ENCODE measurements around the gene CEP104.

The CEP104 gene

DNA sequence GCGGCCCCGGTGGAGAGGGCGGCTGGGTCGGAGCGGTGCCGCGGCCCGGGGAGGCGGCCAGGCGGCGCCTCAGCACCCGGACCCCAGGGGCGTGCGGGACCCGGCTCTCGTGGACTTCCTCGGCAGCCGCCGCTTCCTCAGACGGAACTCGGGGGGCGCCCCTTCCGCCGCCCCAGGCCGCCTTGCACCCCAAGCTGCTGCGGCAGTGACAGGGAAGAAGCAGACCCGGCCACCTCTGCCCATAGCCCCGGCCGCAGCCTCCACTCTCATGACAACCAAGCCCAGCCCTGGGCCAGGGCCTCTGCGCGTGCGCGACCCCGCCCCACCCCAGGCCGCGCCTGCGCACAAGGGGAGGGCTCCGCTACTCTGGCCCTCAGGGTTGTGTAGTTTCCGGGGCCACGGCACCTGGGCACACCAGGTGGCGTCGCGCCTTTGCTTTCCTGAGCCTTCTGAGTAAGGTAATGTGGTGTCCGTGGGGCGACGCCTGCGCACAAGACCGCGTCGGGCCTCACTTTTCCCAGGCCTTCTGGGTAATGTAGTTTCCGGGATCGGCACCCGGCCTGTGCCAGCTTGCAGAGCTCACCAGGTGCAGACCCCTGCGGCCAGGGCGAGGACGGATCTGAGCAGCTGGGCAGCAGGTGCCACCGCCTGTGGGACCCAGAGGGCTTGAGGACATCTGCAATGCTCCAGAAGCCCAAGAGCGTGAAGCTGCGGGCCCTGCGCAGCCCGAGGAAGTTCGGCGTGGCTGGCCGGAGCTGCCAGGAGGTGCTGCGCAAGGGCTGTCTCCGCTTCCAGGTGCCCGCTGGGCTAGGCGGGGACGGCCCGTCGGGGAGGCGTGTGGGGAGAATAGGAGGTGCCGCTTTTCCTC lies at the start of gene CEP104, which contains the start of gene DFFB:
TSS of gene CEP104 (minus strand) at position 289 of the 868 bp plus-strand sequence. CDS start 4,804 bp downstream, outside the sequence.
TSS of gene DFFB (plus strand) at position 554 of the 868 bp plus-strand sequence. CDS start at position 682, 128 bp downstream.
- TF ChIP-seq, protein P1, sequence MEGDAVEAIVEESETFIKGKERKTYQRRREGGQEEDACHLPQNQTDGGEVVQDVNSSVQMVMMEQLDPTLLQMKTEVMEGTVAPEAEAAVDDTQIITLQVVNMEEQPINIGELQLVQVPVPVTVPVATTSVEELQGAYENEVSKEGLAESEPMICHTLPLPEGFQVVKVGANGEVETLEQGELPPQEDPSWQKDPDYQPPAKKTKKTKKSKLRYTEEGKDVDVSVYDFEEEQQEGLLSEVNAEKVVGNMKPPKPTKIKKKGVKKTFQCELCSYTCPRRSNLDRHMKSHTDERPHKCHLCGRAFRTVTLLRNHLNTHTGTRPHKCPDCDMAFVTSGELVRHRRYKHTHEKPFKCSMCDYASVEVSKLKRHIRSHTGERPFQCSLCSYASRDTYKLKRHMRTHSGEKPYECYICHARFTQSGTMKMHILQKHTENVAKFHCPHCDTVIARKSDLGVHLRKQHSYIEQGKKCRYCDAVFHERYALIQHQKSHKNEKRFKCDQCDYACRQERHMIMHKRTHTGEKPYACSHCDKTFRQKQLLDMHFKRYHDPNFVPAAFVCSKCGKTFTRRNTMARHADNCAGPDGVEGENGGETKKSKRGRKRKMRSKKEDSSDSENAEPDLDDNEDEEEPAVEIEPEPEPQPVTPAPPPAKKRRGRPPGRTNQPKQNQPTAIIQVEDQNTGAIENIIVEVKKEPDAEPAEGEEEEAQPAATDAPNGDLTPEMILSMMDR (IDR thresholded peaks at IDR 0.05; ENCODE audit: low read depth, low read length), result no peak
- peak; percentile 83 to 84 for DNase-seq (ENCODE audit: low read depth in 2 of 2)
- peak within 1 kb of the TSS; percentile 90 to 93 for H3K4me3 ChIP-seq (replicated peaks in 1 of 2; ENCODE audit: low read depth in 2 of 2, low read length in 2 of 2)

DNA sequence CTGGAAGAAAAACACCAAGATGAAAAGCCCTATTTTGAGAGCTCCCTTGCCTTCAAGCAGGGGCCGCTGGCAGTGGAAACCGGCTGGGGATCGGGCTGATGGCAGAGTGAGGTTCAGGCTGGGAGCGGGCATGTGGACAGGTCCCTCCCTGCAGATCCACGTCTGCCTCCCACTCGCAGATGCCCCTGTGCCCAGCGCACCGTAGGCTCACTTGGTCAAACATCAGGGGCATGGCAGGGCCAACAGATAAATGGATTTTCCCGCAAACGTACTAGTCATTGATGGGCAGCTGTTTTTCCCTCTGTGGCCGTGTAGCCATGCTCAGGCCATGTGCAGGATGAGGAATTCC lies 49.6 kb upstream of the CEP104 start:
- TF ChIP-seq, protein P1 (IDR thresholded peaks at IDR 0.05; ENCODE audit: low read depth, low read length), result no peak
- H3K4me3 ChIP-seq (replicated peaks in 1 of 2; ENCODE audit: low read depth in 2 of 2, low read length in 2 of 2), result no peak overlapping the region
- no peak for DNase-seq (ENCODE audit: low read depth in 2 of 2)

DNA sequence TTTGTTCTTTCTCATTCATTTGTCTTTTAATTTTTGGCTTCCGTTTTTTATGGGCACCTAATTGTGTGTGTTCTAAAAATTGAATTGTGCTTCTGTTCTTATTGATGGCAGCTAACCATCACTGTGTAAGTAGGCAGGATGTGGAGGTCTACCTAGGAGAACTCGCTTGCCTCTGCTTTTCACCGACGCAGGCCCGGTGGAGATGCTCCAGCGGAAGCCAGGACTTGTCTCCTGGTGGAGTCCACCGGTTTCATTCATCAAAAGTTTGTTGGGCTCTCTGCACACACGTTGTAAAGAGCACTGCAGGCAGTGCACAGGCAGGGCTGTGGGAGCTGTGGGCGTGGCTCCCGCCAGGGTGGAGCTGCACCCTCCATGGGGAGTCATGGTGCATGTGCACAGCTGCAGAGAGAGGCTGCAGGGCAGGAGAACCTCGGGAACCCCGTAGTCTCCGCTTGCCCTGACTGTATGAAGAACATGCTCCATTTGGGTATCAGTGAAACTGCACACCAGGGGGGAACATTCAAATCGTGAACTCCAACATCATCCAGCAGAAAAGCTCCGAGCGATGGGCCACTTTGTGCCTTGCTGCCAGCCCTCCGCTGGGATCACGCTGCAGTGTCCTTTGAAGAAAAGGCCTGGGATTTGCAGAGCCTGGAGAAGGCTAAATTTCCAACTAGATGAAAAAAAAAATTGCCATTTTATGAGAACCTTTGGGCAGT lies 49.1 kb upstream of the CEP104 start:
- no peak overlapping the region for H3K4me3 ChIP-seq (replicated peaks in 1 of 2; ENCODE audit: low read depth in 2 of 2, low read length in 2 of 2)
- DNase-seq (ENCODE audit: low read depth in 2 of 2), result no peak
- TF ChIP-seq, protein P1 (IDR thresholded peaks at IDR 0.05; ENCODE audit: low read depth, low read length), result no peak

DNA sequence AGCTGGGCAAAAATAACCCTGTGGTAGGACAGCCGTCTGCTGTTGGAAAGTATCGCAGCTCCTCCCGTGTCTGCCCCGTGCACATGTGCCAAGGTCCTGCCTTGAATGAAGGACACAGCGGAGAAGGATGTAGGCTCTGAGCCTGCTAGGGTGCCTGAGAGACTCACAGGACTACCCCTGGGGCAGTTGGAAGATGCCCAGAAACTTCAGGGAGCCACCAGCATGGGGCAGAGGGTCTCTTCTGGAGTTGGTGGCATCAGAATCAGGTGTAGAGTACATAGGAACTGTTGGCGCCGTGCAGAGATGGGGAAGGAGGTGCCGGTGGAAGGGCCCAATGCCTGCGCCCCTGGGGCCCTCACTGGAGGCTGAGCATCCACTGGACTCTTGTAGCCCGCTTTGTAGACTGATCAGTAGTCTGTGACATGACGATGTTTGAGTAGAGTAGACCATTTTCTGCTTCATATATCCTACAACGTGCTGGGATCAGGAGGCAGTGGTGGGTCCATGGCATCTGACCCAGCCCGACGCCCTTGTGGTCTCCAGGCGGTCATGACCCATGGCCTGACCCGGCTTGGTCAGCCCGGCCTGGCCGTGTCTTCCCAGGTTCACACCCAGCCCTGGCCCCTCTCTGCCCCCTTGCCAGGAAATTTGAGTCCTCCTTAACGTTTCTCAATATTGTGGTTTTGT lies 48.4 kb upstream of the CEP104 start:
- no peak overlapping the region for H3K4me3 ChIP-seq (replicated peaks in 1 of 2; ENCODE audit: low read depth in 2 of 2, low read length in 2 of 2)
- DNase-seq (ENCODE audit: low read depth in 2 of 2), result no peak
- TF ChIP-seq, protein P1 (IDR thresholded peaks at IDR 0.05; ENCODE audit: low read depth, low read length), result no peak

DNA sequence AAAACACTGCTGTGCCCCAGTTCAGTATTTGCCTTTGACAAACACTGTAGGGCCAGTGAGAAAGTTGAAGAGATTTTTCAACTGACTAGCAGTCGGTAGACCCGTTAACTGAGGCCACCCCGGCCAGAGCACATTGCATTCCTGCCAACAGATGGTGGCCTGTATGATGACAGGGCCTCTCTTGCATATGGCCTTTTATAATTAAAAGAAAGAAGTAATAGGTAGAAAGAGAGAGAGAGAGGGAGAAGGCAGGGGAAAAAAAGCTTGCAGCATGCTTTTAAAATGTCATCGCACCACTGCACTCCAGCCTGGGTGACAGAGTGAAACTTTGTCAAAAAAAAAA lies 47.8 kb upstream of the CEP104 start:
- TF ChIP-seq, protein P1 (IDR thresholded peaks at IDR 0.05; ENCODE audit: low read depth, low read length), result no peak
- no peak overlapping the region for H3K4me3 ChIP-seq (replicated peaks in 1 of 2; ENCODE audit: low read depth in 2 of 2, low read length in 2 of 2)
- no peak for DNase-seq (ENCODE audit: low read depth in 2 of 2)

DNA sequence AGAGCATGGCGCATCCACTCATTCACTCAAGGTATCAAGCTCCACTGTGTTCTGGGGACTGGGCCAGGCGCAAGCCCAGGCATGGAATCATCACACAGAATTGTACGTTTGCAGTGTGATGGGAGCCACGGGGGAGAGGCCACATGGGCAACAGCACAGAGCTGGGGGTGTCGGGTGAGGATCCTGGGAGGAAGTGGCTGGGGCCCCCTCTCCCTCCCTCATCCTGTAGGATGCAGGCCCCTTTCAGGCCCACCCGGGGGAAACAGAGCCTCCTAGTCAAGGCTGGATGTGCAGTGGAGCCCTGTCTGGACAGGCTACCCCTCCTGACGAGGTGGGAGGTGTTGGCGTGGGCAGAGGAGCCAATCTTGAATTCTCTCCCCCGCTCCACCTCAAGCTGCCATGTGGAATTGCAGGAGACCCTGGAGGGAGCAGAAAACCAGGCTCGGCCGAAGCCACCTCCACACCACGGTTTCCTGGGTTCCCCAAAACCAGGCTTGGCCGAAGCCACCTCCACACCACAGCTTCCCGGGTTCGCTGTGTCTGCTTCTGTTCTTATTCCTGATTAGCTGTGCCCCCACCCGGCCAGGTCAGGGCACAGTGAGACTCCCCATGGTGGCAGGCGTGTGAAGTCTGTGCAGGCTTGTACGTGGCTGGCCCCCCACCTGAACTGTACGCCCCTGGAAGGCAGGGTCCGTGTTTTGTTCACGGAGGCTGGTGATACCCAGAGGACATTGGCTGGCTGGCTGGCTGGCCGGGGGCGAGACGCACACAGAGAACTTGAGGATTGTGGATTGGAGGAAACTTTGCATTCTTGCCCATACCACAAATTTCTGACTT lies 47.2 kb upstream of the CEP104 start:
- no peak overlapping the region for H3K4me3 ChIP-seq (replicated peaks in 1 of 2; ENCODE audit: low read depth in 2 of 2, low read length in 2 of 2)
- DNase-seq (ENCODE audit: low read depth in 2 of 2), result no peak
- TF ChIP-seq, protein P1 (IDR thresholded peaks at IDR 0.05; ENCODE audit: low read depth, low read length), result no peak

Data from cardiac fibroblast (primary cell).